BJ (cell line): ENCODE data around the gene COL23A1. TPM values are rescaled to one million over a fixed set of nuclear protein-coding genes. Genes with fewer than 3 reads are reported as not detected.

ENCODE experiments used
- CTCF ChIA-PET: fragments of 350-600 bp; formaldehyde crosslinking; extraction: SDS; loops from one replicate; lab custom pipeline; 2021; ENCODE audit warnings: antibody characterized with exemption, inconsistent platforms; lab: Yijun Ruan, JAX
- POLR2A ChIA-PET: fragments of 300-600 bp; sonication (Branson Sonifier 250); formaldehyde crosslinking; extraction: SDS; loops from one replicate; lab custom pipeline; 2021; ENCODE audit warnings: antibody characterized with exemption; lab: Charles Lee
- DNase-seq: peaks from one replicate; pipeline ENCODE4 v3.0.0-alpha.2; 2011; ENCODE audit warnings: low read depth
- H3K27me3 ChIP-seq: 2 replicates; pipeline ENCODE4 v1.6.0; 2011; ENCODE audit warnings: low read length; ENCODE audit not compliant: control insufficient read depth, insufficient read depth
- H3K36me3 ChIP-seq: 2 replicates; pipeline ENCODE4 v1.5.1; 2011; ENCODE audit warnings: low read length; ENCODE audit not compliant: control insufficient read depth, insufficient read depth
- H3K4me3 ChIP-seq: 2 replicates; pipeline ENCODE4 v1.5.1; 2011; ENCODE audit warnings: low read depth, mild to moderate bottlenecking, control low read depth, low read length
- polyA plus RNA-seq: library from polyadenylated mRNA; depleted of rRNA; stranded (reverse); fragments of >200 nt; gene quantifications from 2 replicates; pipeline ENCODE4 v1.2.3, GENCODE V29; 2011
- TF ChIP-seq, protein P1 (sequence below): IDR thresholded peaks from 2 replicates; pipeline ENCODE4 v1.5.1; 2011; ENCODE audit warnings: low read depth, mild to moderate bottlenecking, control low read depth, inconsistent platforms, low read length, moderate library complexity; ENCODE audit not compliant: insufficient read depth

Gene COL23A1
- polyA plus RNA-seq, 1 experiment = not detected

DNA sequence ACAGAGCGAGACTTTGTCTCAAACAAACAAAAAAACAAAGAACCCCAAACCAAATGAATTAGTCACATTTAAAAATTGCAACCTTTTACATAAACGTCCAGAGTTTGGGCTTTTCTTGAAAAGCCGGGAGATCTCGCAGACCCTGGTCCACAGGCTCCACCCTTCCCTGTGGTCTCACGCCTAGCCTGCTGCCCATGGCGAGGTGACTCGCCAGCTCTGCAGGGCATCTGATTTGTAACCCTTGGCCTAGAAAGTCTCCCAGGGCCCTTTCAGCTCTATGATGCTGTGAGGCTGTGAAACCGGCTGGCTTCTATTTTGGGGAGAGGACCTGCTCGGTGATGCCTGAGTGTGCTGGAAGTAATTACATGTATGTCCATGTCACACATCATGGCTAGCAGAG lies 312.8 kb downstream of the COL23A1 start:
- Histone ChIP-seq H3K36me3 (no peaks in the 10 kb centered on the region), H3K4me3 (no peak overlapping the region), H3K27me3 (no peaks in the 10 kb centered on the region; the same call in 1 of the 2 replicates)
- CTCF ChIA-PET = interaction anchor here (0.6 to 1.1 kb wide), 3 partner anchors 9 to 792 kb away, joined by 3 read pairs; no protein-coding TSS in a partner anchor
- DNase-seq = no peak
- TF ChIP-seq, protein P1, sequence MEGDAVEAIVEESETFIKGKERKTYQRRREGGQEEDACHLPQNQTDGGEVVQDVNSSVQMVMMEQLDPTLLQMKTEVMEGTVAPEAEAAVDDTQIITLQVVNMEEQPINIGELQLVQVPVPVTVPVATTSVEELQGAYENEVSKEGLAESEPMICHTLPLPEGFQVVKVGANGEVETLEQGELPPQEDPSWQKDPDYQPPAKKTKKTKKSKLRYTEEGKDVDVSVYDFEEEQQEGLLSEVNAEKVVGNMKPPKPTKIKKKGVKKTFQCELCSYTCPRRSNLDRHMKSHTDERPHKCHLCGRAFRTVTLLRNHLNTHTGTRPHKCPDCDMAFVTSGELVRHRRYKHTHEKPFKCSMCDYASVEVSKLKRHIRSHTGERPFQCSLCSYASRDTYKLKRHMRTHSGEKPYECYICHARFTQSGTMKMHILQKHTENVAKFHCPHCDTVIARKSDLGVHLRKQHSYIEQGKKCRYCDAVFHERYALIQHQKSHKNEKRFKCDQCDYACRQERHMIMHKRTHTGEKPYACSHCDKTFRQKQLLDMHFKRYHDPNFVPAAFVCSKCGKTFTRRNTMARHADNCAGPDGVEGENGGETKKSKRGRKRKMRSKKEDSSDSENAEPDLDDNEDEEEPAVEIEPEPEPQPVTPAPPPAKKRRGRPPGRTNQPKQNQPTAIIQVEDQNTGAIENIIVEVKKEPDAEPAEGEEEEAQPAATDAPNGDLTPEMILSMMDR = no peak
- POLR2A ChIA-PET = no interaction called here

DNA sequence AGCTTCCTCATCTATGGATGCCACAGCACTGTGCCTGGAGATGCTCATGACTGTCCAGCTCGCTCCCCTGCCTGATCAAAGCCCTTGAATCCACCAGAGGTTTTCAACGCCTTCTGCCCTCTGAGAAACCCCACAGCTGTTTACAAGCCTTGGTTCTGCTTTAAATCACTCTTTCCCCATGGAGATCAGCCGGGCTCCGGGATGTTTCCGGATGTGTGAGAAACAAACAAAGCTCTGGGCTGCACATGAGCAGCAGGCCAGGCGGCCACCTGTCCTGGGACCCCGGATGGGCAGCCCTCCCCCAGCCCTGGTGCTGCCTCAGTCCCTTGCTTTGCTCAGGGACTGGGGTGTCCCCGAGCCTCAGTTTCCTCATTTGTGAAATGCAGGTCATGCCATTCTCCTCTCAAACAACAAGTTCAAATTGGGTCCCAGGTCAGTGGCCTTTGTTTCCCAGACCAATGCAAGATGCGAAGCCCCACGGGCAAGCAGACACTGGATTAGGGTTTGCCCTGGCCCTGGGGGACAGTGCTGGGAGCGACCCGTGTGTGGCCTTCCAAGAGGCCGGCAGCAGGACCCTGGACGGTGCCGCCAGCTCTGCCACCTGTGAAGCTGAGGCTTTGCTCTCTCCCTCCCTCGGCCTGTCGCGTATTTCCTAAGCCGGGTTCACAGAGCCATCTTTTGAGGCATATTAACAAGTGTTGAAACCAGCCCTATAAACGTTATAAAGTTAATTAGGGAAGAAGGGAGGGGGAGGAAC lies 315.2 kb downstream of the COL23A1 start:
- ChIA-PET POLR2A (no interaction called here), CTCF (no interaction called here)

DNA sequence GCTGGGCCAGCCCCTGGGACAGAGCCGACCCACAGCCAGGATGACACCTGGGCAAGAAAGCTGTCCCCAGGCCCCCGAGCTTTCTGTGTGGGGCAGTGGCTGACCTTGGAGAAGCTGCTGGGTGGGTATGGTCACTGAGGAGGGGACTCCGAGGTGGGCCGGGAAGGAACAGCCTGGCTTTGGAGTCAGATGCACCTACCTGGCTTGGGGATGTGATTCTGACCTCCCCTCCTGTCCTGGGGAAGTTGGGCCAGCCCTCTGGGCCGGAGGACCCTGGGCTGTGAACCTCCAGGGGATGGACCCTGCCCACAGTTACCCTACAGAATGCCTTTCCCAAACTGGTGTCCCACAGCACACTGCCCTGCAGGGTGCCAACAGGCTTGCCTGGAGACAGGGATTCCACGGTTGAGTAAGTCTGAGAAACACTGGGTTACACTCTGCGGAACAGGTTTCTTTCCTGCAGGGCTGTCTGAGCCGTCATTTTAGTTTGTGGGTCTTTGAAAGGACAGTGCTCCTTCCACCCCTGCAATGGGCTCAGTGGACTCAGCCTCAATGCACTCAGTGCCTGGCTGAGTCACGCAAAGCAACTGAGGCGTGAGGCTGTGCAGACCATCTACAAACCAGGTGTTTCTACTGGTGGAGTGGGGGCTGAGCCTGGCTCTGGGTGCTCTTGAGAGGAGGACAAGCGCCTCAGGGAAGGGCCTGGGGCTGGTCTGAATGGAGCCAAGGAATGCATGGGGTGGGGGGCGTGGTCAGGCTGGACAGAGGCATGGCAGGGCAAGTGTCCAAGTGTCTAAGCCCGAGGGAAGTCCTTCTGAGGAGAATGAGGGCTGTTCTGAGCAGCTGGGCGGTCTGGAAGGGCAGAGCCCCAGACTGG lies 316.3 kb downstream of the COL23A1 start:
- no peaks in the 10 kb centered on the region; the same call in 1 of the 2 replicates for H3K27me3 ChIP-seq
- no peak for DNase-seq
- TF ChIP-seq, protein P1 = no peak
- ChIA-PET CTCF (no interaction called here), POLR2A (no interaction called here)
- no peak overlapping the region for H3K4me3 ChIP-seq
- H3K36me3 ChIP-seq = no peaks in the 10 kb centered on the region

More for the DNA sequence above, 315.2 kb downstream of the COL23A1 start:
- Histone ChIP-seq H3K36me3 (no peaks in the 10 kb centered on the region), H3K4me3 (no peak overlapping the region), H3K27me3 (no peaks in the 10 kb centered on the region; the same call in 1 of the 2 replicates)
- DNase-seq = no peak
- TF ChIP-seq, protein P1 = no peak

DNA sequence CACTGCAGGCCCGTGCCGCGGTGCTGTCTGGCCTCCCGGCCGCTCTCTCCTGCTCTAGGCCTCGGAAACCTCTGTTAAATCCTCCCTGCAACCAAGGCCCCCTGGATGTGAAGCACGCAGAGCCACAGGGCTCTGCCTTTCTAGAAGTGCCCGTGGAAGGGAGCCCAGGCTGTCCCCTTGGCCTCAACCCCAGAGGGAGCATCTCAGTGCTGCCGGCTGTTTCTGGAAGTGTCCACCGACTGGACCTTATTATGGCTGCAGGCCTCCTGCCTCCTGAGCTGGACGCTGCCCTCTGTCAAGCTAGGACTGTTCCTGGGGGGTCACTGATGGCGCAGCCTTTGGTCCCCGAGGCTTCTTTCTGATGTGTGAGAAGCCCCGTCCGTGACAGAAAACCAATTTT lies 317.2 kb downstream of the COL23A1 start:
- TF ChIP-seq, protein P1 = no peak
- Histone ChIP-seq H3K27me3 (no peaks in the 10 kb centered on the region; the same call in 1 of the 2 replicates), H3K36me3 (no peaks in the 10 kb centered on the region), H3K4me3 (no peak overlapping the region)
- POLR2A ChIA-PET = no interaction called here
- no peak for DNase-seq
- CTCF ChIA-PET = no interaction called here

DNA sequence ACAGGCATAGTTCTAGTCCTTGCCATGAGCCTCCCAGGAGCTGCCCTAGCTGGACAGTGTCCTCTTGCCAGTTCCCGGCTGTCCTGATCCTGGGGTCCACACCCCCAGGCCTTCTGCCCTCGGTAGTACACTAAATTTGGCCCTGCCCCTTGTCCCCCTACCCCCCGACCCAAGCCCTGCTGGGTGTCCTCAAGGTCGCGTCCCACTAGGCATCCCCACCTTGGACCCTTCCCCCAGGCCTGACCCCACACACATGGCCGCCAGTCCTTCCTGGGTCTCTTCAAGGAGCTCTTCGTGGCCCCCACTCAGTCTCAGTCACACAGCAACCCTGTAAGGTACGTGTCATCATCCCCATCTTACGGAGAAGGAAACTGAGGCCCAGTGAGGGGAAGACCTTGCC lies 317.6 kb downstream of the COL23A1 start:
- ChIA-PET POLR2A (no interaction called here), CTCF (no interaction called here)
- no peaks in the 10 kb centered on the region for H3K36me3 ChIP-seq
- no peak for DNase-seq
- no peaks in the 10 kb centered on the region; the same call in 1 of the 2 replicates for H3K27me3 ChIP-seq
- TF ChIP-seq, protein P1 = no peak
- no peak overlapping the region for H3K4me3 ChIP-seq
